GDM1 (cell line): ENCODE data around the gene TMEM200B.
"Not testable (repeated sequence)": the region's sequence is repeated elsewhere in the genome, so short reads cannot be mapped to it uniquely, and the experiment has no call there.

Experiments used
- DNase-seq: peaks from one replicate; lab custom pipeline; 2025; lab: John Stamatoyannopoulos, UW

The TMEM200B gene

DNA sequence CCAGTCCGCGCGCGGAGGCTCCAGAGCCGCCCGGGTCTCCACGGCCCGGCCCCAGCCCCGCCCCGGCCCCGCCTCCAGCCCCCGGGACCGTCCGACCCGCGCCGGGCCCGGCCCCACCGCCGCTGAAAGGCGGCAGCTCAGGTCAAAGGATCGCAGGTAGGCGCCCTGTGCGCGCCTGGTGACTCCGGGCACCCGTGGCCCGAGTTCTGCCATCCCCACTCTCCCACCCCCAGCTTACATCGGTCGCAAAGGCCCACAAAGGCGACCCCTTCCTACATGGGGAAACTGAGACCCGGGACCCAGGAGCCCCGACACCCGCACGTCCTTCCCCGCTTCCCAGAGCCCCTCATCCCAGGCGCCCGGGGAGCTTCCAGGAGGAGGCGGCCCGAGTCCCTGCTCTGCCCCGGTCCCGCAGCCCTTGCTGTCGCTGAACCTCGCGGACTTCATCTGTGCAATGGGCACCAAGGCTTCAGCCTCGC, at the start of gene TMEM200B:
Gene TMEM200B, minus strand, starts transcription at position 17 of the 479 bp plus-strand sequence. CDS start 2,075 bp downstream, outside the sequence.
- no peak for DNase-seq

DNA sequence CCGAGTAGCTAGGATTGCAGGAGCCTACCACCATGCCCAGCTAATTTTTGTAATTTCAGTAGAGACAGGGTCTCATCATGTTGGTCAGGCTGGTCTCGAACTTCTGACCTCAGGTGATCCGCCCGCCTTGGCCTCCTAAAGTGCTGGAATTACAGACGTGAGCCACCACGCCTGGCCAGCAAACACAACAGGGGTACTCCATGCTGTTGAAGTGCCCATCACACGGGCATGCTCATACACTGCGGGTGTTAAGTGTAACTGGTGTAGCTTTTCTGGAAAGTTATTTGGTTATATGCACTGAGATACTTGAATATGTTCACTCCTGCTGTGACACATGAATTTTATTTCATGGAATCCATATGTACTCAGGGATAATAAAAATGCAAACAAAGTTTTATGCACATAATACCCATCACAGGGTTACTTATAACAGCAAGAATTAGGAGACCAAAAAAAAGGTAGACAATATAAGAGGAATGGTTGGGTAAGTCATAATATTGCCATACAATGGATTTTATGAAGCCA, 48.8 kb upstream of the TMEM200B start:
- no peak for DNase-seq

DNA sequence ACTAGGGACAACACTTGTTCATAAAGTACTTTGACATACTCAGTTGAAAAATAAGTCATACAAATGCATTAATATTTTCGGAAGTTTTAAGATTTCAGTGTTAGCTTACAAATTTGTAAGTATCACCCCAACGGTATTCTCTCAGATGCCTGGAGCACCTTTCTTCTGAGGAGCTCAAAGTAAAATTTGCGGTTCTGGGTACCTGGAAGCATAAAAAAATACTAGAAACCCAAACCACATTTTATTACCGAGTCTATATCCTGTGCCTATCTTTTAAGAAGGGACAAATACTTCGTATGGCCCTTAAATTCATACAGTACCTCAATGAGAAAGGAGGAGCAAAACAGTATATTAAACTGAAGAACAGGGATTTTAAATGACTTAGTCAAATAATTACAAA, 47.8 kb upstream of the TMEM200B start:
- DNase-seq: no peak

DNA sequence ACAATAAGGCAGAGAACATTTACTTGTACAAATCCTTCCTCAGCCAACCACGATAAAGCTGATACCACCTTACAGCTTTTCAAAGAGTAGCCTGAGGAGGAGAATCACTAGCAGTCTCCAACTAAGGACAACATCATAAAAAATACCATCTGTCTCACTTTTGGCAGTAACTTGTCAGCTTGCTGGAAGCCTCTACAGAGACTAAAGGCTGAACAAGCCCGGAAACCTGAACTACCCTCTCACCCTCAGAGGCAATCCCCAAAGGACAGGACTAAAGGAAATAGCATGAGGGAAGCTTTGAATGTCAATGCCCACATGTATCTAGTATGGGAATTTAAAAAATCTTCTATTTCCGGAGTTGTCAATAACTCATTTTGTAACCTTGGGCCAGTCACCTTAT, 47.4 kb upstream of the TMEM200B start:
- no peak for DNase-seq

DNA sequence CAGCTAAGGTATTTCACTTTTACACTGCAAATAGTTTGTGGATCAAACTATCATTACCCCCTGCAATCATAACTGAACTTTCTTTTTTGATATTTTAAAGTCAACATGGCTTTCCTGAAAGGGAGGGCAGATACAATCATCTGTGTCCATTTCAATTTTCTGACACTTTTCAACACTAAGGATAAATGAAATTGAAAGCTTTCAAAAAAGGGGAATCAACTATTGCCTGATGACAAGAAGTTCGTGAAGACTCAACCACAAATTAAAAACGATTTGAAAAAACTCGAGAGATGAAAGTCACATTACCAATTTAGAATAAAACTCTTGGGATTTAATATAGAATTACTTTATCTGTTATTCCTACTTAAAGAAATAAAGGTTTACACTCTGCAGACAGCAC, 46.3 kb upstream of the TMEM200B start:
- no peak for DNase-seq

DNA sequence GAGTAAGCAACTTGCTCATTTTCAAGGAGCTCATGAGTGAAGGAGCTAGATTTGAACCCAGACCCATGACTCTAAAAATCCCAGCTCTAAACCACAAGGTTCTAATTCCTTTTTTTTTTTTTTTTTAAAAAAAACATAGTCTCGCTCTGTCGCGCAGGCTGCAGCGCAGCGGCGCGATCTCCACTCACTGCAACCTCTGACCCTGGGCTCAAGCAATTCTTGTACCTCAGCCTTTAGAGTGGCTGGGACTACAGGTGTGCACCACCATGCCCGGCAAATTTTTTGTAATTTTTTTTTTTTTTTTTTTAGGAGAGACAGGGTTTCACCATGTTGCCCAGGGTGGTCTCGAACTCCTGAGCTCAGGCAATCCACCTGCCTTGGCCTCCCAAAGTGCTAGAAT, 44.2 kb upstream of the TMEM200B start:
- DNase-seq: no peak

DNA sequence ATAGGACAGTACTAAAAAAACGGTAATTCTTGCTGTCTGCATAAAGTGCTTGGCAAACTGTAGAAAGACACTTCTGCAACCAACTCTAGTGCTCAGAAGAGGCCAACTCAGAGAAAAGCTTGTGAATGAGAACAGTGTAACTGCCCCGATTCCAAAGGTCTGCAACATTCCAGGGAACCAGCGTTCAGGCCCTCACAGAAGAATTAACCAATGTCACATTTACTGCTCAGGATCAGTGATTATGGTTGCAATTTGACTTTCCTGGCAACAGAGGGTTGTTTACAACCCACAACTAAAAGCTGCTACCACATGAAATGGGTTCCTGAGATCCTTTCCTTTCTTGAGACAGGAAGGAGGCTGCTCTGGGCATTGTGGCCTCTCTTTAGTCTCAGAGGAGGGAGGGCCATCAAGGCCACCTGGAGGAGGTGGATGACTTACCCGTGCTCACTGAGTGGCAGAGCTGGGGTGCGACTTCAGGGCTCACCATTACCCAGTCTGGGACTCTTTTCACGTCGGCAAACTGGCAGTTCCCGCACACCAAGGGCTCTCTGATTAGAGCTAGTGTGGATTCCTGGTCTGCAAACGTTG, 42.7 kb upstream of the TMEM200B start:
- DNase-seq: no peak

DNA sequence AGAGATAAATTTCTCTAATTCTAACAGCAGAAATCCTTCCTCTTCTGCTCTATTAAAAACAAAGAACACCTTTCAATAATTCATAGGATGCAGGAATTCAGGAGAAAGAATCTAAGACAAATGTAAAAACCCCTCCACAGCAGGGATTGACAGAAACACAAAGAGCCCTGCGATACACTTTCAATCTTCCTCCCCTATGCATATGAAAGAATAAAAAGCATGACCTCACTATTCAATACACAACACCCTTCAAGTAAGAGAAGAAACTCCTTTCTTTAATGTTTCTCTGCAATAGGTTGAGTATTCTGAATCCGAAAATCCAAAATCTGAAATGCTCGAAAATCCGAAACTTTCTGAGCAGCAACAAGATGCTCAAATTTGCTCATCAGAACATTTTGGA, 40.9 kb upstream of the TMEM200B start:
- DNase-seq: no peak

DNA sequence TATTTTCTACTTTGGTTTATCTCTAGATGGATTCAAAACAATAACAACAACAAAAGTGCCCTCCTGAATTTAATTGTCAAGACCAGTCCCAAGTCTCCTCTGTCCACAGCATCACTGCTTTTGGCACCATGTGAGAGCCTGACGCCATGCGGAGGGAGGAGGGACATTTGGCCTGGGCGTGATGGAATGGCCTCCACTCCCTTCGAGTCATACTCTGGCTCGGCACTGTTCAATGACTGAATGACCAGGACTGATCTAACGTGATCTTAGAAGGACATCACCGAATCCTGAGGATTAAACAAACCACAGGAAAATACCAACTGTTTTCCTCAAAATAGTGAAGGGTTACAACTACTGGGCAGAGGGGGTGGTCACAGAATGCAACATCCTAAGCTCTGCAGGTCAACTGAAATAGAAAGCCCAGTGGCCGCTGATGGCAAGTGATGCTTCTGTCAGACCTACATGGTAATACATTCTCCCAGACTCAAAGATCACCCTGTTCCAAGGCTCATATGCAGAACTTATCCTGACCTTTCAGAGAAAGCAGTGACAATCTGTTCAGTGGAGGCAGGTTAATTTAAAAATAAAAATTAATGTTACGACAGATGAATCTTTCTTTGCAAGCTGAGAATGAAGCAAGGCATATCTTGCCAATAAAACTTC, 38.9 kb upstream of the TMEM200B start:
- no peak for DNase-seq

DNA sequence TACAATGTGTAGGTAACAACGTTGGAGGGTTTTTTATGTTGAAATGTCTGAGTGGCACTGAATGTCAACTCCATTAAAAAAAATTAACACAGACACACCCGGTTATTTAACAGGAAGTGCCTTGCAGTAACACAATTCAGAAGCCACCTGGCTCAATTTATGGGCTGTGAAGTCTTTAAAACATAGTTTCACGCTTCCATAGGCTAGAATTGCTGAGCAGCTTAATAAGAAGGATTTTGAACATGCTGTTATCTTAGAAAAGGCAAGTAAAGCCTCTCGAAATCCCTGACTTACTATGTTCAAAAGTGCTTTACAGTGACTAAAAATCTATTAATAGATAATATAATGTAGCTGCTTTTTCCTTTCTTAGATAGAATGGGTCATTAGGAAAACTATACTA, 38.3 kb upstream of the TMEM200B start:
- no peak for DNase-seq

DNA sequence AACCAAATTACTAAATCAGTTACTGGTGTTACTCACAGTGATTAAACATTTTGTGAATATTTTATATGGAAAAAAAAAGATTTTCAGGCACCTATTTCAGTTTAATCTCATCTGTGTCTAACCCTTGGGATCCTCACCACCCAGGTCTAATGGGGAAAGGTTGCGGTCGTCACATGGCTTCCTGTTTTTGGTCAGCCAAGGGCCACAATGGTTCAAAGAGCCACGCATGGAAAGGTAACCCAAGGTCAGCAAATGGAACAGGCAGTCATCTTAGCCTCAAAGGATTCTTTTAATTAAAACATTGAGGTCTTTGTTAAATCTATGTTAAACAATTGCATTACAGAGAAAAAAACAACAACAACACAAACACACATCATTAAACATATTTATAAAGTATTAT, 36.1 kb upstream of the TMEM200B start:
- no peak for DNase-seq

DNA sequence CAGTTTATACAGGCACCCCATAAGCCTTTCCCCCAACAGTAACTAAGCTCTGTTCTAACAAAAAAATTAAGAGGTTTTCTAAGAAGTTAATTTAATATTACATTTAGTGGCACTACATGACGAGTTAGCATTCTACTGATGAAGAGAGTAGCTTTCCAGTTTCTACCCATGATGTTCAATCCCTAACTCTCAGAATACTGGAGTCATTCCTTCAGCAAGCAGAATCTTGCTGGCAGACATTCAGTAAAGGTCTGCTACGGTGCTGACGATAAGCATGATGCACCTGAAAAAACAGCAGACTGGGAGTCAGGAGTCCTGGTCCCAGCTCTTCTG, 33.5 kb upstream of the TMEM200B start:
- DNase-seq: no peak

DNA sequence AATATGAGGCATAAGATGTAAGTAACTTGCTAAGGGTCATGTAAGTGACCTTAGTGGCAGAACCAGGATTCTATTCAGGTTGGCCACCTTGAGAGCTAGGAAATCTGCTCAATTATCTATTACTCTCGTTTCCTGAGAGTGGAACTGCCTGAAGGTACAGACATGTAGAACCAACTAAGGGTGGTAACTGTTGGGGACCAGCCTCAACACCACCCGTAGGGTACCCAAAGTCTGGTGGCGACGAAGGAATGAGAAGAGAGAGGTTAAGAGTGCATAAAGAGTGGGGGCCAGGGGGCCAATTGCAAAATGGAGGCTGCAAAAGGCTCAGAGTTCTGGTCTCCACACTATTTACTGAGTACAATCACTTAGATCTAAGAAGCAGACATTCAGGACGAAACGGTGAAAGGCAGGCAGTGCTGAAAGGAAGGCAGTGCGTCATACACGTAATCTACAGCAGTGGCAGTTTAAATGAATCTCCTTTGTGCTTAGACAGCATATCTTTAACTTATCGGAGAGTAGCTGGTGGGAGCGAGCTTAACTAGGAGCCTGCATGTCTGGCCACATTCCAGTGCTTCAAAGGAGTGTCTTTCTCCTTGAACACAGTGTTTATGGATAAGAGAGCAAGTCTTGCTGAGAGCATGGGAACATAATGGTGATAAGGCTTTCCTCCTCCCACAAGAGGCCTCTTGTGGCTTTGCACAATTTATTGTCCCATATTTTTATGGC, 33.0 kb upstream of the TMEM200B start:
- DNase-seq: no peak

DNA sequence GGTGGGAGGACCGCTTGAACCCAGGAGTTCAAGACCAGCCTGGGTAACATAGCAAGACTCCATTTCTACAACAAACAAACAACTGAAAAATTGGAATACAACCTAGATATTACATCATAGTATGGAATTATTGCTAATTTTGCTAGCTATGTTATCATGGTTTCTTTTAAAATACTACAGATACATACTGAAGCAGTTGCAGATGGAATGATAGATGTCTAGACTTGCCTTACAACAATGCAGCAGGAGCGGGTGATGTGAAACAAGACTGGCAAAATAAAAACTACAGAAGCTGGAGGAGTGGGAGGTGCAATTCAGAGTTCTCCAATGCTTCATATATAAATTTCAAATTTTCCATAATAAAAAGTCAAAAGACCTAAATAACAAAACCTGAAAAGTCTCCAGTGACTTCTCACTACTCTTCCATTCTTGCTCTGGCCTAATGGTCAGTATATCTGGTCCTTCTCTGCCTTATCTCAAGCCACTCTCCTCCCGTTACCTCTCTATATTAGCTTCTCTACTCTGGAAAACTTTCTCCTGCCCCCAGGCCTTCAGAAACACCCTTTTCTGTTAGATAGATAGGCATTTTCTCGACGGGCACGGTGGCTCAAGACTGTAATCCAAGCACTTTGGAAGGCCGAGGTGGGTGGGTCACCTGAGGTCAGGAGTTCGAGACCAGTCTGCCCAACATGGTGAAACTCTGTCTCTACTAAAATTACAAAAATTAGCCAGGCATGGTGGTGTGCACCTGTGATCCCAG, 28.5 kb upstream of the TMEM200B start:
- no peak for DNase-seq

DNA sequence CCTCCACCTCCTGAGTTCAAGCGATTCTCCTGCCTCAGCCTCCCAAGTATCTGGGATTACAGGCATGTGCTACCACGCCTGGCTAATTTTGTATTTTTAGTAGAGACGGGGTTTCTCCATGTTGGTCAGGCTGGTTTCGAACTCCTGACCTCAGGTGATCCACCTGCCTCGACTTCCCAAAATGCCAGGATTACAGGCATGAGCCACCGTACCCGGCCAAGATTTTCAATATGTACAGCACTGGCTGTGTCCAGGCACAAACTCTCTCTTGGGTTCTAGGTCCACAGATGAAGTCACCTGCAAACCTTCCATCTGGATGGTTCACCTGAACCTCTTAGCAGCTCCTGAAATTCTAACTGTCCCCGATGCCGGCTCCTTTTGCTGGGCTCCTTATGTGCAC, 26.6 kb upstream of the TMEM200B start:
- DNase-seq: not testable (repeated sequence)

DNA sequence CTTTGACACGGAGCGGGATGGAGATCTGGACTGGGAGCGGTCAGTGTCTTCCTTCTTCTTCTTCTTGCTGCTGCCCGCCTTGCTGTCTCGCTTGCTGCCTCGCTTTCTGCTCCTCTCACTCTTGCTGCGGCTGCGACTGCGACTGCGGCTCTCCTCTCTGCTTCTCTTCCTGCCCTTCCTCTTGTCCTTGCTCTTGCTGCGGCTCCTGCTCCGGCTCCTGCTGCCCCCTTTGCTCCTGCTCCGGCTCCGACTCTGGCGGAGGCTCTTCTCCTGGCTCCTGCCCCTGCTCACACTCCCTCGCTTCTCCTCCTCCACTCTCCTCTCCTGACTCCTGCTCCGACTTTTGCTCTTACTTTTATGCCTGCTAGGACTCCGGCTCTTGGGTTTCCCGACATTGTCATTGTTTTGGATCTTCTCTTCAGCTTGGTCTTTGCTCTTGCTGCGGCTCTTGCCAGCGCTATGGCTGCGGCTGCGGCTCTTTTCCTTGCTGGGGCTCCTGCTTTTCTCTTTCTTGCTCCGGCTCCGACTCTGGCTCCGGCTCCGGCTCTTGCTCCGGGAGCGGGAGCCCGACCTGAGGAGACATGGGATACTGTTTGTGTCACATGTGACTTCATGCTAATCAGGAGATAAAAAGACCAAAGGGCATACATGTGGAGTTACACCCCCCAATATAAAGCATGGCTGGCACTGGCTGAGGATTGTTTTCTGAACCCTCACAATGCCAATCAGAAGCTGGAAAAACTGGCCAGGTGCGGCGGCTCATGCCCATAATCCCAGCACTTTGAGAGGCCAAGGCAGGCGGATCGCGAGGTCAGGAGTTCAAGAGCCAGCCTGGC, 25.2 kb upstream of the TMEM200B start:
- no peak for DNase-seq

DNA sequence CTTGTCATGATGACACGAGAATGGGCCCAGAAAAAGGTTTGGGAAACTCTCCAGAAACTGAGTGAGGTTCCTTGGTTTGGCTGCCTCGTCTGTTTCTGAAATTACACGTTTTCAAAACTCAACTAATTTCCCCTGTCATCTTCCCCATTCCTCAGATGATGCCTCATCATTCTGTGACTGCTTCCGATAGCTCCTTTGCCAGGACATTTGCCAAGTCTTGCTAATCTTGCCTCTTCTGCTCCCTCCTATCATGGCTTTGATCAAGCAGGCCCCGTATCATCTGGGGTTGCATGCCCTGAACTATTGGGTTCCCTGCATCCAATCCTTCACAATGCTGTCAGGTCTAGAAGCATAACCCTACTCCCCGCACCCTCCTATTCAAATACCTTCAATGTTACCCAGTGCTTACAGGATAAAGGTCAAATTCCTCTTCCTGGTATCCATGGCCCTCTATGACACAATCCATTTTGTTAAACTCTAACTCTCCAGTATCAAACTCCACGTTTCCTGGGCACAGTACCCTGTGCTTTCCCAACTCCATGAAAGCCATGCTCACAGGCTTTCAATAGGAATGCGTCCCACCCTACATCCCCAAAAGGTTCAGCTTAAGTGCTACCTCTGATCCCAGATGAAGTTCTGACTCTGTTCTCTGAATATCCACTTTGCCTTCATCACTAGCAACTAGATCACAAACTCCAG, 22.2 kb upstream of the TMEM200B start:
- no peak for DNase-seq

DNA sequence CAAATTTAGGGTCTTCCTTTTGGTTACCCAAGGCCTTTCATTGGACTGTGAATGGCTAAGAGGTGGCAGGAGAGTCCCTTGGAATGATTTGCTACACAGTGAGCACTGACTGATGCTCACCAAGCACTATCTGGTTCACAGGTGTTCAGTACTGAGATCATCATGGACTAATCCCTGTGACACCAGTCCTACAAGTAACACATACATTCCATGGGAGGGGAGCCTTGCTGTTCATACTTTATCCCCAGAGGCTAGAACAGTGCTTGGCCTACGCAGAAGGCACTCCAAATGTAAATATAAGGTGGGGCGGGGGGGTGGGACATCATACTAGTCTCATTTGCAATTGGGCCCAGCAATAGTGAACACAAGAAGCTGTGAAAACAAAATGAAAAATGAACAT, 20.5 kb upstream of the TMEM200B start:
- no peak for DNase-seq

DNA sequence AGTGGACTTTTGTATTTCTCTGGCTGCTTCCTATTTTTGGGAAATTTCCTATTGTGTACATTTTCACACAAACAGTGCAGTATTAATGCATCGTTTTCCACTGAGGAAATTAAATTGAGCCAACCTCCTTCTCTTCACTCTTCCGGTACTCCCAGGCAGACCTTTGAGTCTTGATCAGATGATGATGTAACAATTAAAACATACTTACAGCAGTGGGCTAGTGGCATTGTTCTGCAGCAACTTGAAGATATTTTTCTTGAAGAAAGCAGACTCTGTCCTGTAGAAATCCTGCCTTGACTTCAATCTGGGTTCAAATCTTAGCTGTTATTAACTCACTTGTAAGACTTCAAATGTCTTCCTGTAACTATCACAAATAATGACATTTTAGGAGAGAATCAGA, 19.0 kb upstream of the TMEM200B start:
- no peak for DNase-seq

DNA sequence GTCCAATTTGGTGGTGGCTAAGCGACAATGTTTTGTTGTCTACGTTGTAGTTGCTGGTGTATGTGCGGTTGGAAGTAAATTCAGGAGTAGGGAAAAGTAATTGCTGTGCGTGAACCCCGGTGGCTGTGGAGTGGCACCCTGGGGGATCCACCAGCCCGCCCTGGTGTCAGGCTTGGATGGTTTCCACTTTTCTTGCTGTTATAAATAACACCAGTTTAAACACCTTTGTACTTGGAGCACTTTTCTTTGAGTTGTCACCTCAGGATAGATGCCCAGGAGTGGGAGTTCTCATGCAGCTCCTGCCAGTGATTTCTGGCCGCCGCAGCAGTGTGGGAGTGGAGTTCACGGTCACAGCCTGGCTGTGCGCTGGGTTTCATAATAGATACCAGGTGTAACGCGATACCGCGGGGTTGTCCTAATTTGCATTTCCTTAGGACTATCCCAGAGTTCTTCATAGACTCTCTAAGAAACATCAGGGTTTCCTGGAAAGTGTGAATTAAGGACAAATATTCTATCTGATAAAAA, 12.8 kb upstream of the TMEM200B start:
- DNase-seq: no peak

DNA sequence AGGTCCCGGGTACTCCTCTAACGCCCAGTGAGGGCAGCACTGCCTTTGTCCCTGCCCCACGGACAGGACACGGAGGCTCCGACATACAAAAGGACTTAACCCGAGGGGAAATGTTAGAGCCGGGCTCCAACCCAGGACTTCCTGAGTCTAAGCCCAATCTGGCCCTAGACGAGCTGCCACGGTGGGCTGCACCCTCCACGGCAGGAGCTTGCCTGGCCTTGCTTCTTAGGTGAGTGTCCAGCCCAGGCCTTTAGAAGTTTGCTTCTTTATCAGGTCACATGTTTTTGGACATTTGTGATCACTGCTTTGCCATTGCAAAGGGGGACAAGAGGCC, 11.0 kb upstream of the TMEM200B start:
- DNase-seq: no peak
